OCI-M2 (cell line): ENCODE measurements around the gene CCDC60.

Source experiments
- DNase-seq: peaks from one replicate; lab custom pipeline; 2025; ENCODE audit not compliant: unreplicated experiment; lab: John Stamatoyannopoulos, UW

Gene CCDC60

GRCh38 chr12:119383206-119383605 is 48.7 kb downstream of the CCDC60 start:
- DNase-seq = no peak

- DNase-seq = no peak
Measured at GRCh38 chr12:119384340-119384739, 49.8 kb downstream of the CCDC60 start.

- DNase-seq = no peak
Measured at GRCh38 chr12:119385659-119386058, 51.1 kb downstream of the CCDC60 start.

- no peak for DNase-seq
Measured at GRCh38 chr12:119389687-119390086, 55.2 kb downstream of the CCDC60 start.

GRCh38 chr12:119391673-119392072 is 57.1 kb downstream of the CCDC60 start:
- DNase-seq = no peak

- no peak for DNase-seq
Measured at GRCh38 chr12:119393677-119394076, 59.1 kb downstream of the CCDC60 start.

GRCh38 chr12:119397540-119397939 is 63.0 kb downstream of the CCDC60 start:
- DNase-seq = no peak

- DNase-seq = no peak
Measured at GRCh38 chr12:119398190-119398589, 63.7 kb downstream of the CCDC60 start.

GRCh38 chr12:119399301-119399700 is 64.8 kb downstream of the CCDC60 start:
- no peak for DNase-seq

- DNase-seq = no peak
Measured at GRCh38 chr12:119406308-119406707, 71.8 kb downstream of the CCDC60 start.

GRCh38 chr12:119406811-119407210 is 72.3 kb downstream of the CCDC60 start:
- DNase-seq = no peak

- DNase-seq = no peak
Measured at GRCh38 chr12:119409043-119409442, 74.5 kb downstream of the CCDC60 start.

- DNase-seq = no peak
Measured at GRCh38 chr12:119410396-119410795, 75.9 kb downstream of the CCDC60 start.

- DNase-seq = no peak
Measured at GRCh38 chr12:119412306-119412705, 77.8 kb downstream of the CCDC60 start.

- DNase-seq = no peak
Measured at GRCh38 chr12:119412811-119413794, 78.6 kb downstream of the CCDC60 start.

- DNase-seq = no peak
Measured at GRCh38 chr12:119415714-119416113, 81.2 kb downstream of the CCDC60 start.

- no peak for DNase-seq
Measured at GRCh38 chr12:119417440-119417839, 82.9 kb downstream of the CCDC60 start.

GRCh38 chr12:119419381-119419780 is 84.9 kb downstream of the CCDC60 start:
- no peak for DNase-seq

- no peak for DNase-seq
Measured at GRCh38 chr12:119423285-119423684, 88.8 kb downstream of the CCDC60 start.

GRCh38 chr12:119425623-119426022 is 91.1 kb downstream of the CCDC60 start:
- no peak for DNase-seq

GRCh38 chr12:119431151-119431550 is 96.6 kb downstream of the CCDC60 start:
- DNase-seq = no peak

GRCh38 chr12:119432949-119433348 is 98.4 kb downstream of the CCDC60 start:
- no peak for DNase-seq
